ENCODE data around the gene P4HB.

Gene P4HB

DNA sequence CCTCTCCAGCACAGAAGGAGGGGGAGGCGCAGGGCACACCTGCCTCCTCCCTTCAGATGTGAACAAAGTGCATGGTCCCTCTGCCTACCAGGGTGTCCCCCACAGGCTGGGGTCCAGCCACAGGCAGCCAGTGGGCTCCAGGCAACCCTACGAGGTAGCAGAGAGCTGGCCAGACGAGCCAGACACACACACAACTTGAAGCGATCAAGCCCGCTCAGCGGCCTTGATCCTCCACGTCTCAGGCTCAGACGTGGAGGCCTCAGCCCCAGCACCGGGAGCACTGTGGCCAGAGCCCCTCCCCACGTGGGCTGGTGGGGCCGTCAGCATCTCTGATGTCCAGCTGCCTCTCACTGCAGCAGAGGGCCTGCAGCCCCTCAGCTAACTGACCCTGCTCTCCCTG lies 35.7 kb downstream of the P4HB start:
- no peak for DNase-seq

DNA sequence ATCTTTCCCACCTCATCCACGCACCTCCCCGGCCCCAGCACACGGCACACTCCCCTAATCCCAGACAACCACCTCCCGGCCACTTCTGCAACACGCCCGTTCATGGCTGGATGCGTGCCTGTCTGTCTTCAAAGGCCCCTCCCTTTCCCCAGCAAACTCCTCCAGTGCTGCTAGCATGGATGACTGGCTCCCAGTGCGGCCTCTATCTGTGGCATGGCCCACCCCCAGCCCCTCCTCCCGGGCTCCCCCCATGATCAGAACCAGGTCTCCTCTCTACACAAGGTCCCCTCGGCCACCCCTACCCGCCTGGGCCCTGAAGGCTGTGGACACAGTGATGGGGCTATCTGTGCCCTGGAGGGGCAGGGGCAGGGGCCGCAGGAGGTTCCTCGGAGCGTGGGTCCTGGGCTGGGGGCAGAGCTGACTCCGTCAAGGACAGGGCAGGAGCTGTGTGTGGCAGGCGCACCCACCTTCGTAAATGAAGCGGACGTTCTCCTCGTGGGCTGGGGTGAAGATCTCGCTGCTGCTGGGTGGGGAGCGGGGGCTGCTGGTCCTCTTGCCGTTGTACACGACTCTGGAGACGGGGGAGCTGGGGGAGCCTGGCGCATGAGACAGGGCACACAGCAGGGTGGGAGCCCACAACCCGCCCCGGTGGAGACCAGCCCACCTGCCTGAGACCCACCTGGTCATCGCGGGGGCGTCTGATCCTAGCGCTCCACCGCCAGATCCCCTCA lies 36.4 kb downstream of the P4HB start:
- DNase-seq = no peak

DNA sequence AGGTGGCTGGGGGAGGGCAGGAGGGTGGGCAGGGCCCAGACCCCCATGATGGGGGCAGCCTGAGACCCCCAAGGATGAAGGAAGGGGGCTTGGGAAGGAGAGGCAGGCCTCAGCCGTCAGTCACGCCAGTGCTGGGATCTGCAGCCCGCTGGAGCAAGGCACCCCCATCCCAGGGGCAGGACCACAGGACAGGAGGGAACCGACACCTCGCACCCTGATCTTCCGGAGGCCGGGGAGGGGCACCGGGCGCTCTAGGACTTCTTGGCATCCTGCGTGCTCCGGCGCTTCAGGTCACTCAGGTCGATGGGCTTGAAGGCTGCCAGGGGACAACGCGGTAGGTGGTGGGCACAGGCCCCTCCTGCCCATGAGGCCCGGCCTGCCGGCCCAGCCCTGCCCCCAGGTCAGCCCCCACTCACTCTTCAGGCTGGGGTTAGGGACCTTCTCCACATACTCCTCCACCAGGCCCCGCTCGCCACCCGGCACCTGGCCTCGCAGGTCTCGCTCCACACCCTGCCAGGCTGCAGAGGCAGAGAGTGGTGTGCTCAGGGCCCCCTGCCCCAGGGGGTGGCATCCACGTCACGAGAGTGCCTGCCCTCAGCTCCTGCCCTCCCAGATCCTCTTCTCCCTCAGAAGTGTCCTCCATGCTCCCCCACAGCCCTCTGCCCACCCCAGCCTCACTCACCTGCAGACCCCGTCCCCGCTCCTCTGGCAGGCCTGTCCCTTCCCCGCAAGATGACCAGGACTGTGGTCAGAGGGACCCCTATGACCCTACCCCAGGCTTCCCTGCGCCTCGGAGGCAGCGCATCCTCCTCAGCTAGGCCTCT lies 37.1 kb downstream of the P4HB start:
- DNase-seq = no peak

DNA sequence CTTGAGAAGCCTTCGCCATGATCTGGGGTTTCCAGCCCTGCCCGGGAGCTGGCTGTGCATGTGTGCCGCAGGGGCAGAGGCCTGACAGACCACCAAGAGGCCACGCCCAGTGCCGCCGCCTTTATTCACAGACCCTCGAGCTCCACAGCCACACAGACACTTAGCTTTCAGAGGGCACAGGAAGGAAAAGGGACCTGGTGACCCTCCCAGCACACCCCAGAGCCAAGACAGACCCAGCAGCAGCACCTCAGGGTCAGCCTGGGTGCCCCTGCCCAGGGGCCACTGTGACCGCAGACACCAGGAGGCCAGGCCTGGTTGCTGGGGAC lies 38.1 kb downstream of the P4HB start:
- no peak for DNase-seq

DNA sequence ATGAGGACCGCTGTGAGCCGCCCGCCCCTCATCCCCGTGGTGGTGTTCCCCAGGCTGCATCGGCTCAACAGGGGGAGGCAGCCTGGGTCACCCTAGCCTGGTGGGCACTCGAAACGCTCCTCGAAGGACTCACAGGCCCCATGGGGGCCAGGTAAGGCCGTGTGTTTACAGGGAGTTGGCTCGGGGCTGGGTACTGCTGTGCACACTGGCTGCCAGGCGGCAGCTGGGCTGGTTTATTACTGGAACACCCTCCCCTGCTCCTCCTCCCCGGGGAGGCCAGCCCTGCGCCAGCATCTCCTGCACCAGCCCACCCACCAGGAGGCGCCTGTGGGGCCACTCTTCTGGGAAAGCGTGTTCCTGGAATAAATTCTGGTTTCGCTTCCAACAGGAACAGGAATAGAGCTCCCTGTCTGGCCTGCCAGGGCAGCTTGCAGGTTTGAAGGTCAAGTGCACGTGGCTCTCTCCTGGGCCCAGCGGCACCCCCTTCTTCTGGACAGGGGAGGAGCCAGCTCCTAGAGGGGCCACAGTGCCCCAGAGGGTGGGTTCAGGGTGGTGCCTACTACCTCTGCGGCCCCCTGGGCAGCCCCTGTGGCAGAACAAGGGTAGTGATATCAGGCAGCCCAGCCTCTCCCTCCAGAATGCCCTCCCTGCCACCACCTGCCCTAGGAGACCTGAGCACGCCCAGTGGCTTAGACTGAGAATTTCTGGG lies 38.6 kb downstream of the P4HB start:
- peak; percentile 69 for DNase-seq

DNA sequence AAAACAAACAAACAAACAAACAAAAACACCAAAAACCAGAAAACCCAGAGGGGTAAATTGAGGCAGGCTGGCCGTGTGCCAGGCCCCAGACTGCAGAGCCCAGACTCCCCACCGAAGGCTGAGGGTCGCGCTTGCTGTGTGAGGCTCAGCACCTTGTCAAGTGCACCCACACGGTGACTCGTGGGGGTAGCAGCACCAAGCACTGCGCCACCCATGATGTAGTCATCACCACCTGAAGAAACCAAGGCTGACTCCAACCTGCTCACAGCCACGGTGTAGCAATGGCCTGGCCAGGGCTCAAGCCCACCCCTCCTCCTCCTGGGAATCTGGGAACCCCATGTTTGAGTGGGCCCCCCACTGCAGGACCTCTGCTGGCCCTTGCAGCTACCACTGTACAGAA lies 39.2 kb downstream of the P4HB start:
- no peak for DNase-seq

DNA sequence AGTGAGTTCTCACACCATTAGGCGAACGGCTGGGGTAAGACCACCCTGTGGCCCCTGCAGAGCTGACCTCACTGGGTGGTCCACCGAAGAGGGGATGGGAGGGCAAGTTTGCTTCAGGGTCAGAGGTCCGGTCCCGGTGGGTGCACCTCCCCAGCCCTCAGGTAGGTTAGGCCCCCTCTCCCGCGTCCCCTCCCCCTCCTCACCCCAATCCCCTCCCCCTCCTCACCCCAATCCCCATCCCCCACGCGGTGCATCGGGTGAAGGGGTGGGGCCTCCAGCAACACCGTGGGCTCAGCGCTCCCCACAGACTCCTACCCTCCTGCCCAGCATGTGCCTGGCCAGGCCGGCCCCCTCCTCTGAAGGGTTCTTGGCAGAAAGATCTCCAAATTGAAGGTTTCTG lies 40.6 kb downstream of the P4HB start:
- no peak for DNase-seq

DNA sequence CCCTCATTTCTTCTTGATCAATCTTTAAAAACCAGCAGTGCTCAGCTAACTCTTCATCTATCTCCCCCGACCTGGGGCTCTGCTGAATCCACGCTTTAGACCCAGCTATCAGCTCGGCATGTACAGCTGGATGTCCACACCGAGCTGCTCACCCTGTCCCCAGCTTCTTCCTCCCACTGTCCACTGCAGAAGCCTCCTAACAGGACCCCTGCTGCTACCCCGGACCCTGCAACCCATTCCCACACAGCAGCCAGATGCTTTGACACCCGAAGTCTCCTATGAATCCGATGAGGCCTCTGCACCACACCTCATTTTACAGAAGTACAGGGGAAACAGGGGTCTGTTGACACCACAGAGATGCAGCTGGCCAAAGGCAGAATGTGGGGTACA lies 42.6 kb downstream of the P4HB start:
- DNase-seq = no peak

DNA sequence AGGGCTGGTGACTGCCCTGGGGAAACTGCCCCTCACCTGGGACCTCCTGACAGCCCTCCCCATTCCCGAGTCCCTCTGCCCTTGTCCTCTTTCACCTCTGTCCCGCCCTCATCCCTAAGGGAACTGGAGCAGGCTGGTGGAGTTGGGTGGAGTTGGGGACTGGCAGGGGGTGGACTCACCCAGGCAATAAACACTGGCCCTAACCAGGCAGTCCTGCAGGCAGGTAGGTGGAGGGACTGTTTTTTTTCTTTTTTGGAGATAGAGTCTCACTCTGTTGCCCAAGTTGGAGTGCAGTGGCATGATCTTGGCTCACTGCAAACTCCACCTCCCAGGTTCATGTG lies 44.7 kb downstream of the P4HB start:
- no peak for DNase-seq

DNA sequence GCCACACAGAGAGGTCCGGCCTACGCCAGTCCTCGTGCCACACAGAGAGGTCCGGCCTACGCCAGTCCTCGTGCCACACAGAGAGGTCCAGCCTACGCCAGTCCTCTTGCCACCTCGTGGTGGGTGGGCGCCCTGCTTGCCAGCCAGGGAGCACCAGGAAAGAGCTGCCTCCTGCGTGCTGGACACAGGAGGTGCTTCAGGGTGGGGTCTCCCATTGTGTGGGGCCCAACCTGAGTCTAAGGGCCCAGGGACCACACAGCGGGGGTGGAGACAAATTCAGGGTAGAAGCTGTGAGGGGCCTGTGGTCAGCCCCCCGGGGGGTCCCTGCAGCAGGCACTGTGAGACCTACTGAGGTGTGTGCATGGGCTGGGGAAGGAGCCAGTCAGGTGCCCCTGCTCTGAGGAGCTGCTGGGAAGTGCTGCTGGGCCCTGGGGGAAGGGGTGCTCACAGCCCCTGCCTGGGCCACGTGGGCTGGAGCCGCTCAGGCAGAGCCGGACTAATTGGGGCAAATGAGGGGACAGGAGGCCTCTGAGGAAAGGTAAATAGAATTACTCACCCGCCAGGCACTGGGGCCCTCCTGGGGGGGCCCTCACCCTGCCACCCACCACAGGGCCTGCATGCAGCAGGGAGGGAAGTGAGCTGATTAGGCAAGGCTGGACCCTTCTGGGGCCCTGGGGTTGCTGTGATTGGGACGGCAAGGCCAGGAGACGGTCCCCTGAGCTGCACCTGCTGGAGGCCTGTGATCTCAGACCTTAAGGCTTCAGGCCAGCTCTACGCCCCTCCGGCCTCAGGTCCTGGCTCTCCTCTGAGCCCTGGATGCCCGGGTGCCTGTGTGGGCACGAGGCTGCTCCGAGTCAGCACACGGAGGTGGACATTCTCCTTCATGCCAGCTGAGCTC lies 45.3 kb downstream of the P4HB start:
- DNase-seq = no peak

DNA sequence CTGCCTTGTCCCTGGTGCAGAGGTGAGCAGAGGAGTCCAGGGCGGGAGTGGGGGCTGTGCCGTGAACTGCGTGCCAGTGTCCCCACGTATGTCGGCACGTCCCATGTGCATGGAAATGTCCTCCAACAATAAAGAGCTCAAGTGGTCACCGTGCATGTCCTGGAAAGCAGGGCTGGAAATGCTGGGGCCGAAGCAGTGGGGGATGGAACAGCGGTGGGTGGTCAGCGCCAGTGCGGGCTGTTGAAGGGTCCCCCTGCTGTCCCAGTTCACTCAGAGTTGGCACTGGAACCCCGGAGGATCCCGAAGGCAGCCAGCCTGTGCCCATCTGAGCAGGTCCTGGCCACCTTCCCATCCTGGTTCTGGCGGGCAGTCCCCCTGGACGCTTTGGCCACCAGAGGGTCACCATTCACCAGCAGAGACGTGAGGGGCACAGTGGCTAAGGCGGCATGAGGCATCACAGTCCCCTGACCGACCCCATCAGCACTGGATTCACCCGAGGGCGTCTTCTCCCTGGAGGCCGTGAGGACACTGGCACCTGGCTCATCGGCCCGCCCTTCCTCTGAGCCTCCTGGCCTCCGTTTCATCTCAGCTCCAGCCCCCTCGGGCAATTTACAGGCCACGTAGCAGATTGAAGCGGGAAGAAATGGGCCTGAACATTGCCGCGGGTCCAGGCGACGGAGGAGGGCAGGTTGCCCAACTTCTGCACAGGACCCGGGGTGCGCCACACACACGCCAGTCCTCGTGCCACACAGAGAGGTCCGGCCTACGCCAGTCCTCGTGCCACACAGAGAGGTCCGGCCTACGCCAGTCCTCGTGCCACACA lies 46.3 kb downstream of the P4HB start:
- DNase-seq = no peak

DNA sequence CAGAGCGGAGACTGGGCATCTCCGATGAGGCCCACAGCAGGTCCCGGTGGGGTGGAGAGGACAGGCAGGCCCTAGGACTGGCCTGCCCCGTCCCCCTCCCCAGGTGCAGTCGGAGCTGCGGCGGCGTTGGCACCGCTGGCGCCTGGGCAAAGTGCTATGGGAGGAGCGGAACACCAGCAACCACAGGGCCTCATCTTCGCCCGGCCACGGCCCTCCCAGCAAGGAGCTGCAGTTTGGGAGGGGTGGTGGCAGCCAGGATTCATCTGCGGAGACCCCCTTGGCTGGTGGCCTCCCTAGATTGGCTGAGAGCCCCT lies 47.0 kb downstream of the P4HB start:
- no peak for DNase-seq

DNA sequence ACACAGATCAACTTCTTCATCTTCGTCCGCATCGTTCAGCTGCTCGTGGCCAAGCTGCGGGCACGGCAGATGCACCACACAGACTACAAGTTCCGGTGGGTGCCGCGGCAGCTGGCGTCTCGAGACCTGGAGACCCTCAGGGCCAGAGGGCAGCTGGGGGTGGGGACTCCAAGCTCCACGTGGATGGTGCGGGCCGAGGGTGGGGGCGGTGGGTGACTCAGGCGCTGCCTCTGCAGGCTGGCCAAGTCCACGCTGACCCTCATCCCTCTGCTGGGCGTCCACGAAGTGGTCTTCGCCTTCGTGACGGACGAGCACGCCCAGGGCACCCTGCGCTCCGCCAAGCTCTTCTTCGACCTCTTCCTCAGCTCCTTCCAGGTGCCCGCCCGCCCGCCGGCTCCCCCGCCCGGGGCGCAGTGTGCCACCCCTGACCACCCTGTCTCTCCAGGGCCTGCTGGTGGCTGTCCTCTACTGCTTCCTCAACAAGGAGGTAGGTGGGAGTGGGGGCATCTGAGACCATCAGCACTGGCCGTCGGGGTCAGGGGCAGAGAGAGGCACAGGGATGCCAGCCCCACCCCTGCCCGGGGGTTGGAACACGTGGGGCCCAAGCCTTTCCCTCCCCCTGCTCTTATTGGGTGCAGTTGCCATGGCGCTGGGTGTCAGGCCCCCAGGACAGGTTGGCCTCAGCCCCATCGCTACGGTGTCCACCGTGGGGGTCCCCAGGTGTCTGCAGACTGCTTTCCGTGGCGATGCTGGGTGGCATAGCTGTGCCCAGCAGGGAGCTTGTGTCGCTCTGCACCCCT lies 47.6 kb downstream of the P4HB start:
- DNase-seq = no peak

DNA sequence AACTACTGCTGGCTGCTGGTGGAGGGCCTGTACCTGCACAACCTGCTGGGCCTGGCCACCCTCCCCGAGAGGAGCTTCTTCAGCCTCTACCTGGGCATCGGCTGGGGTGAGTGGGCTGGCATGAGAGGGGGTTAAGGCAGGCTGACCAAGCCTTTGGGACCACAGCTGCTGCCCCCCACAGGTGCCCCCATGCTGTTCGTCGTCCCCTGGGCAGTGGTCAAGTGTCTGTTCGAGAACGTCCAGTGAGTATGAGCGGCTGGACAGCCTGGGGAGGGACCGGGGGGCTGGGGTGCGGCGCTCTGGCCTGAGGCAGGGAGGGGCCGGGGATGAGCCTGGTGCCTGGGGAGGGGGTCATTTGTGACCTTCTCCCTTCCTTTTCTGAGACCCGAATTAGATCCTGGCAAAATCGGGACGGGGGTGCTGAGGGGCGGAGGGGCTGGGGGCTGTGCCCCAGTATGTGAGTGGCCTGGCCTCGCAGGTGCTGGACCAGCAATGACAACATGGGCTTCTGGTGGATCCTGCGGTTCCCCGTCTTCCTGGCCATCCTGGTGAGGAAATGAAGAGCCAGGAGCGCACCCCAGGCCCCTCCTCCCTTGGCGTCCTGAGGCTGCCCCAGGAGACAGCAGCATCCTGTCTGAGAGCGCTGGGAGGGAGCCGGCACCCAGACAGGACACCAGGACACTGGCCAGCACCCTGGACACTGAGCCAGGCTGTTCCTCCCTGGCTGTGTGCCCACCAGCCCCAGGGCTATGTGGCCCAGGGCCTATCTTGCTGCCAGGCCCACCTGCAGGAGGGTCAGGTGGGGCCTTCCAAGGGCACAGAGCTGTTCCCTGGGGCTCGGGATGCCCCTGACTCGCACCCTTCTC lies 48.4 kb downstream of the P4HB start:
- DNase-seq = no peak

DNA sequence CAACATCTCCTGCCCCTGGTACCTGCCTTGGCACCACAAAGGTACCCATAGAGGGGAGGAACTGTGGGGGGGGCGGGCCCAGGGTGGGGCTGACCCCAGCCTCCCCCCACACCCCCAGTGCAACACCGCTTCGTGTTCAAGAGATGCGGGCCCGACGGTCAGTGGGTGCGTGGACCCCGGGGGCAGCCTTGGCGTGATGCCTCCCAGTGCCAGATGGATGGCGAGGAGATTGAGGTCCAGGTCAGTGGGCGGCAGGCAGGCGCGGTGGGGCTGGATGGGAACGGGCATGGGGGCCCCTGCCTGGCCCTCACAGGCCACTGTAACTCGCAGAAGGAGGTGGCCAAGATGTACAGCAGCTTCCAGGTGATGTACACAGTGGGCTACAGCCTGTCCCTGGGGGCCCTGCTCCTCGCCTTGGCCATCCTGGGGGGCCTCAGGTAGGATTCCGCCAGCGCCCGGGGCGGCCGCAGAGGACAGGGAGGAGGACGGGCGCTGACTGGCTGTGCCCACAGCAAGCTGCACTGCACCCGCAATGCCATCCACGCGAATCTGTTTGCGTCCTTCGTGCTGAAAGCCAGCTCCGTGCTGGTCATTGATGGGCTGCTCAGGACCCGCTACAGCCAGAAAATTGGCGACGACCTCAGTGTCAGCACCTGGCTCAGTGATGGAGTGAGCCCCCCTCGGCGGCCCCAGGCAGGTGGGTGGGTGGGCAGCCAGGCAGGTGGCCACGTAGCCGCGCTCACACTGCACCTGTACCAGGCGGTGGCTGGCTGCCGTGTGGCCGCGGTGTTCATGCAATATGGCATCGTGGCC lies 49.2 kb downstream of the P4HB start:
- DNase-seq = no peak

DNA sequence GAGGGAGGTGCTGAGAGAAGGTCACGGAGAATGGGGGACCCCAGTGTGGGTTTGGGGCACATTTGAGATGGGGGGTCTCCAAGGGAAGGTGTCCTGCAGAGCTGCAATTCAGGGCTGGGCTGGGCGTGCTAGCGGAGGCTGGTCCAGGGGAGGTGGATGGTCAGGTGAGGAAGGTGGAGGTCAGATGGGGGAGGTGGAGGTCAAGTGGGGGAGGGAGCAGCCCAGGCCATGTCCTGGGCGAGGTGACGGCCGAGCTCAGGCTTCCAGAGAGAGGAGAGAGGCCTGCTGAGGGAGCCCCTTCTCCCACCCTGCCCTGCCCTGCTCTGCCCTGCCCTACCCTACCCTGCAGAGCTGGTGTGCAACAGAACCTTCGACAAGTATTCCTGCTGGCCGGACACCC lies 49.9 kb downstream of the P4HB start:
- DNase-seq = no peak

DNA sequence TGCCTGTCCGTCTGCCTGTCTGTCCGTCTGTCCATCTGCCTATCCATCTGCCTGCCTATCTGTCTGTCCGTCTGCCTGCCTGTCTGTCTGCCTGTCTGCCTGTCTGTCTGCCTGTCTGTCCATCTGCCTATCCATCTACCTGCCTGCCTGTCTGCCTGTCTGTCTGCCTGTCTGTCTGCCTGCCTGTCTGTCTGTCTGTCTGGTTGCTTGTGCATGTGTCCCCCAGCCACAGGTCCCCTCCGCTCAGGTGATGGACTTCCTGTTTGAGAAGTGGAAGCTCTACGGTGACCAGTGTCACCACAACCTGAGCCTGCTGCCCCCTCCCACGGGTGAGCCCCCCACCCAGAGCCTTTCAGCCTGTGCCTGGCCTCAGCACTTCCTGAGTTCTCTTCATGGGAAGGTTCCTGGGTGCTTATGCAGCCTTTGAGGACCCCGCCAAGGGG lies 50.8 kb downstream of the P4HB start:
- no peak for DNase-seq

DNA sequence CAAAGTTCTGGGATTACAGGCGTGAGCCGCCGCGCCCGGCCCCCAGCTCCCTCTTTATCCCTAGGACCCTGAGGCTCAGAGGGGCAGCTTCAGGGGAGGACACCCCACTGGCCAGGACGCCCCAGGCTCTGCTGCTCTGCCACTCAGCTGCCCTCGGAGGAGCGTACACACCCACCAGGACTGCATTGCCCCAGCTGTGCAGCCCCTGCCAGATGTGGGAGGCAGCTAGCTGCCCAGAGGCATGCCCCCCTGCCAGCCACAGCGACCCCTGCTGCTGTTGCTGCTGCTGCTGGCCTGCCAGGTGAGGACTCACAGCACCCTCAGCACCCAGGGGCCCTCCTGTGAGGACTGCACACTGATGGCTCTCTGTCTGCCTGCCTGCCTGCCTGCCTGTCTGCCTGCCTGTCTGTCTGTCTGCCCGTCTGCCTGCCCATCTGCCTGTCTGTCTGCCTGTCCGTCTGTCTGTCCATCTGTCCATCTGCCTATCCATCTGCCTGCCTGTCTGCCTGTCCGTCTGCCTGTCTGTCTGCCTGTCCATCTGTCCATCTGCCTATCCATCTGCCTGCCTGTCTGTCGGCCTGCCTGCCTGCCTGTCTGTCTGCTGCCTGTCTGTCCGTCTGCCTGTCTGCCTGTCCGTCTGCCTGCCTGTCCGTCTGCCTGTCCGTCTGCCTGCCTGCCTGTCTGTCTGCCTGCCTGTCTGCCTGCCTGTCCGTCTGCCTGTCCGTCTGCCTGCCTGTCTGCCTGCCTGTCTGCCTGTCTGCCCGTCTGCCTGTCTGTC lies 51.4 kb downstream of the P4HB start:
- DNase-seq = no peak

DNA sequence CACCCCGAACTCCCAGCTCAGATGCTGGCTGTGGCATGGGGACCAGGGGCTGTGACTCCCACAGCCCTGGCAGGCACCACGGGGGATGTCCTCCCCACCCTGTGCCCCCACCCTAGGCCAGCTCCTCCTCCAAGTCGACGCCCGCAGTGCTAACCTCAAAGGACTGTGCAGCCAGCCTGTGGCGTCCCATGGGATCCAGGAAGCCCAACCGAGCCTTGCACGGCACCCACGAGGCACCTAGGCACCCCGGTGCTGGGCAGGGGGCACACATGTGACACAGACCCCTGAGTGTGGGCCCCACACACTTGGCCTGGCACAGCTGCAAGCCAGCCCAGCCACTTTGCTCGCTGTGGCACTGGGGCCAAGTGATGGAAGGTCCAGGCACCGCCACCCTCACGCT lies 52.5 kb downstream of the P4HB start:
- no peak for DNase-seq

Measured in NCI-H510A (cell line).